Pons (tissue), 1 donor: ENCODE results near the gene HYPK.
A peak's percentile ranks its signal among the peaks of the same experiment; 100 is the strongest.
"Not testable (repeated sequence)": the region's sequence is repeated elsewhere in the genome, so short reads cannot be mapped to it uniquely, and the experiment has no call there.

Experiments used
- DNase-seq: peaks from one replicate; pipeline ENCODE4 v3.0.0-alpha.2; 2016; ENCODE audit warnings: low spot score

HYPK gene

GRCh38 chr15:43795997-43796396 is 4.4 kb upstream of the HYPK start:
- no peak for DNase-seq

GRCh38 chr15:43796566-43796965 is 3.8 kb upstream of the HYPK start:
- no peak for DNase-seq

GRCh38 chr15:43799209-43799944 is 1.0 kb upstream of the HYPK start:
- no peak for DNase-seq

GRCh38 chr15:43799945-43800285 is 484 bp upstream of the HYPK start, which contains the start of gene SERINC4:
Gene SERINC4 (minus strand): TSS chr15:43800220. CDS start chr15:43799986, 234 bp downstream.
- DNase-seq: no peak

- not testable (repeated sequence) for DNase-seq
Measured at GRCh38 chr15:43802676-43803075, 2.3 kb downstream of the HYPK start.

GRCh38 chr15:43808435-43808950 is 8.1 kb downstream of the HYPK start:
- no peak for DNase-seq

GRCh38 chr15:43808960-43809678 is 8.7 kb downstream of the HYPK start:
- no peak for DNase-seq

GRCh38 chr15:43815064-43815463 is 14.7 kb downstream of the HYPK start:
- DNase-seq: not testable (repeated sequence)

- no peak for DNase-seq
Measured at GRCh38 chr15:43821505-43821904, 21.1 kb downstream of the HYPK start.

- DNase-seq: peak; percentile 98
Measured at GRCh38 chr15:43824302-43825246, 24.2 kb downstream of the HYPK start, which contains the start of gene MFAP1. Gene MFAP1 (minus strand): TSS chr15:43824690. CDS start chr15:43824569, 121 bp downstream.

- DNase-seq: not testable (repeated sequence)
Measured at GRCh38 chr15:43825305-43825704, 24.9 kb downstream of the HYPK start.

GRCh38 chr15:43826029-43826507 is 25.7 kb downstream of the HYPK start:
- no peak for DNase-seq

- DNase-seq: peak; percentile 43
Measured at GRCh38 chr15:43826508-43827341, 26.3 kb downstream of the HYPK start, which contains the start of gene WDR76. Gene WDR76 (plus strand): TSS chr15:43827002. CDS start chr15:43827033, 31 bp downstream.

GRCh38 chr15:43828061-43828657 is 27.8 kb downstream of the HYPK start:
- DNase-seq: no peak

- not testable (repeated sequence) for DNase-seq
Measured at GRCh38 chr15:43829951-43830540, 29.6 kb downstream of the HYPK start.

- not testable (repeated sequence) for DNase-seq
Measured at GRCh38 chr15:43830691-43831275, 30.4 kb downstream of the HYPK start.

- DNase-seq: not testable (repeated sequence)
Measured at GRCh38 chr15:43831519-43832052, 31.2 kb downstream of the HYPK start.

- DNase-seq: not testable (repeated sequence)
Measured at GRCh38 chr15:43832485-43832884, 32.1 kb downstream of the HYPK start.

GRCh38 chr15:43845421-43845820 is 45.0 kb downstream of the HYPK start:
- DNase-seq: no peak
